ENCODE data around the gene SIX2. TPM values are rescaled to one million over a fixed set of nuclear protein-coding genes. Genes with fewer than 3 reads are reported as not detected.

SIX2 gene
- total RNA-seq, 1 donor from 2014 or later, result 0.16 TPM

DNA sequence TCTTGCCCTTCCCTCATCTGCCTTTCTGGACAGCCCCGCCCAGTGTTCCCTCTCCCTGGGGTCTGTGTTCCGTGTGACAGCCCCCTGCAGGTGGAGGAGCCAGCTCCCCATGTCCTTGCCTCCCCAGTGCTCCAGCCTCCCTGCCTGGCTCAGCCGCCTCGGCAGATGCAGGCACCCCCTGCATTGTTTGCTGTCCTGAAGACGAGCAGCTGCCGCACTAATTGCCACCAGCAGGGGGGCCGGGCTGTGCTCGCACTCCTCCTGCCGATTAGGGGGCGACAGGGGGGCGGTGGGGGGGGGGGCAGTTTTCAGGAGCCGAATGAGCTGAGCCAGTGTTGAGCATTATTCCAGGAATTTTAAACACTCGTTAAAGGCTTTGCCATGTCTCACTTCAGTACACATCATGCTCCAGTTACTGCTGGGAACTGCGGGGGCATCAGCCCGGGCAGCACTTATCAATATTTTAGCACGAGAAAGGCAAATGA lies 44.5 kb downstream of the SIX2 start:
- DNase-seq, result no peak

DNA sequence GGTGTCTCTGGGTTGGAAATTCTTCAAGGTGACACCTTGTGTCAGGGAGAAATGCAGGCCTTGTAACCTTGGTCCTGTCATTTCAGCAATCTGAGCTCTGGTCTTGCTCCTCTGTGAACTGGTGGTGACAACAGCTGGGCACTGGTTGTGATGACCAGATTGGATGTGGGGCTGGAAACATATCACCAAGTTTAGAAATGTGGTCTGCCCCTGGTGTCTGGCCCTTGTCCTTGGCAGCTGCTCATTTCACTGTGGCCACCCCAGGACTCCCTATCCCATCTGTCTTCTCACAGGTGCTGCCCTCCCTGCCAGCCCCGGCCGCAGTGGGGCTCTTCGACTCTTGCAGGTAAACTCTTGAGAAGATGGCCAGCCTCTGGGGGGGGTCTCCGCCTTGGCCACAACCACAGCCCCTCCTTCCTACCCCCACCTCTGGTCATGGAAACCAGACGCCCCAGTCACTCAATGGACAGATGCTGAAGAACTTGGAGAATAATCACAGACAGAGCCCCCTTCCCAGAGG lies 47.0 kb downstream of the SIX2 start:
- DNase-seq, result no peak

DNA sequence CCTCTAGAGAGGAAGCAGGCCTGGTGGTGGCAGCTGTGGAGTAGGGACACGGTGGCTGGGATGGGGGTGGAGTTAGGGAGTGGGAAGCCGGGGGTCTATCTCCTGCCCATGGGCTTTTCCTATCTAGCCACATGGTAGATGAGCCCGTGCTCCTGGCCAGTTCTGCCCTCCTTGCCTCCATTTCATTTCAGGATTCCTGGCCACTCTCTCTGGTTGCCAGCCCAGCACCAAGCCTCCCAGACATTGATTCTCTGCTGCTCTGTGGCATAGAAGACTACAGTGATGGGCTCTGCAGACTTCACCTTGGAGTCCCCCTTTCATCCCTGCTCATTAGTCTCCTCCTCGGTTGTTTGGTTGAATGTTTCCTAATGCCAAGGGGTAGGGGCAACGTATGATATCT lies 48.4 kb downstream of the SIX2 start:
- no peak for DNase-seq

DNA sequence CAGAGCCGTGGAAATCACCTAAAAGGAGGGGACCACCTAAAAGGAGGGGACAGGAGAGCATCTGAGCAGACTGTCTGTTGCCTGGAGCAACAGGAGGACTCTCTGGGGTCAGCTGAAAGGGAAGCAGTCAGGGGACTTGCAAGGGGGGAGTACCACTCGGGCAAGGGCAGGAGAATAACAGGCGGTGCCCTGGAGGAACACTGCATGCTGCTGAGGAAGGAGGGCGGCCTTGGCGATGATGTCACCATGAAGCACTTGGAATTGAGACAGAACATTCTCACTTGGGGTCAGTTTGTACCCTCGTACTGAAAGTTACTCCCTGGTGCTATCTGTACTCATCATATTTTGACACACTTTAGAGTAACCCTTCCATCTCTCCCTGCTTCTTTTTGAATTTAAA lies 49.4 kb downstream of the SIX2 start:
- DNase-seq, result no peak

DNA sequence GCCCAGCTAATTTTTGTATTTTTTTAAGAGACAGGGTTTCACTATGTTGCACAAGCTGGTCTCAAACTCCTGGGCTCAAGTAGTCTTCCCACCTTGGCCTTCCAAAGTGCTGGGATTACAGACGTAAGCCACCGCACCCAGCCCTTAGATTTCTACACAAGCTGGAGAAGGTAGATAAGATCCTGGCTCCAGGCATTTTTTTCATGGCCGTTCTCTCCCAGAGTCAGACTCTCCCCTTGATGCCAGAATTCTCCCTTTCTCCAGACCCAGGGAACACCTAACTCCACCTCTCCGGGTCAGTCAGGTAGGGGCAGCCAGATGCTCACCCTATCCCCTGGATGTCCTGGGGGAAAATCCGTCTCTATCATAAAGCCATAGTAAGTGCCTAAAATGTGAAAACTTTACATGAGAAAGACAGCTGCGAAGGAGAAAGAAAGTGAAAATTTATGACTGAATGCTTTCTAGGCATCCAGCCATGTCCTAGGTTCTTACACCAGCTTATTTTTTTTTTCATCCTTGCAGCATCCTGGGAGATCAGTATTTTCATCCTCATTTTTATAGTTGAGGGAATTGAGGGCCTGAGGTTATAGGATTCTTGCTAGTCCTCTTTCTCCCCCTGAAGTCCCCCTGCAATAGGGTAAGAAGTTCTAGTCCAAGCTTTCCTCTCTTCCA lies 51.5 kb downstream of the SIX2 start:
- no peak for DNase-seq

DNA sequence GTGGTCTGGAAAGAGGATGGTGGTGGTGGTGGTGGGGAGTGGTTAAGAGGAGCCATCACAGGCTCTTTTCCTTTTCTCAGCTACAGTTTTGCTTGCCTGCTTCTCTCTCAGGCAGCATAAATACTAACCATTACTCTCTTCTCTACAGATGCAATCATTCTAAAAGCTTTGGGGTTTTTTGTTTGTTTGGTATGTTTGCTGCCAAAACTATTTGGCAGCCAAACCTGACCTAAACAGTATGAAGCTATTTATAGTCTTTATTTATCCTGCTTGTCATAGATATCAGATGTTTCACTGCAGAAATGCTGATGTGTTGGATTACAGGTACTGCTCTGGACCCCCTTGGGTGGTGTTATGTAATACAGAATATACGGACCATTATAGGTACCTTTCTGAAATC lies 52.4 kb downstream of the SIX2 start:
- DNase-seq, result no peak

DNA sequence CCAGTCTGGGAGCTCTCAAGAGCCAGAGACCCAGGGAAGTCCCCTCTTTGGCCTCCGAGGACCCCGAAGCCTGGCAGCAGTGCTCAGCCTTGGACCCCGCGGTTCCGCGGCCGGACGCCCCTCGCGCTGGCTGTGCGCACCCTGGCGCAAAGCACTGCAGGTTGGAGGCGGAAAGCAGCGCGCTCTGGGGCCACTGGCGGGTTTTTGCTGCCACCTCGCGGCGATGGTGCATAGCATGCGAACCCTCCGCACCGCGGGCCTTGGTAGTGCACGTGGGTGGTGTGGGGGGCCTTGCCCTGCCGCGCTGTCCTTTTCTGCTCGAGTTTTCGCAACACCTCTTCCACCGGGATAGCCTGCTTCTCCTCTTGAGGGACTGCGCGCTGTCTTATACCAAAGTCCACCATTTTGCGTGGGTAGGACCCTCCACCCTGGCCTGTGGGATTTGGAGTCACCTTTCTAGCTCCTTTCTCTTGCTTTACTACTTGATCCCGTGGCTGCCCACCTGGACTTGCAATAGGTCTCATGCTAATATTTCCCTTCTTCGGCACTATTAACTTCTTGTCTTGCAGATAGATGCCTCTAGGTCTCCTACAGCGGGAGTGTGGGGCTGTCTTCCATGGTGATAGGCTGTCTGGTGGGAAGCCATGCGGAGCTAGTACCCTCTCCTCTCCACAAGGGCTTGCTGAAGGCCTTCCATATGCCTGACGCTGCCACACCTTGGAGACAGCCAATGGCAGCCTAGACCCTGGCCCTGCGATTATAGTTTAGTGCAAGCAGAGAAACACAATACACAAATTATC lies 53.5 kb downstream of the SIX2 start:
- DNase-seq, result peak; percentile 55

Other genes with a start within 250 kb of the SIX2 start
- gene SIX3, start 67.8 kb downstream of the SIX2 start, total RNA-seq, result not detected

Measured in occipital lobe (tissue), 2 donors.